ENCODE data around the gene AUTS2.

AUTS2 gene

DNA sequence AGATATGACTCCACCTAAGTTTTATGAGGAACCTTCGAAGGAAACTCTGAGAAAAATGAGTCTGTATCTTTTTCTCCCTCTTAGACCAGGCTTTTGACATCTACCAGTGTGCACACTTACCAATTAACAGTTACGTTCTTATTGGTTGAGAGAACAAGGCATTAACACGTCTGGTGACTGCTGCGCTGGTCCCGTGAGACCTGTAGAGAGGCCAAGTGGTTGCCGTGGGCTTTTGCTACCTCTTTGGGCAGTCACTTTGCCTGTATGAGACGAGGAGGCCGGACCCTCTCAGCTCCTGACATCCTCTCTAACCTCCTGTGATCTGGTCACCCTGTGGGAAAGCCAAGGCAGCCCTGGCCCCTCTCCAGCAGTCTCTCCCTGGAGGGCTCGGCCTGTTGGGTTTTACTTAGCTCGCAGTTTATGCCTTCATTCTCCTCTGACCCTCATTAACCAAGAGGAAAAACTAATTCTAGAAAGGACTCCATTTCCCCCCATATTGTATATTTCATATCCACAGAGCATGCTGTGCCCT lies 1019.8 kb downstream of the AUTS2 start:
- DNase-seq = no peak

DNA sequence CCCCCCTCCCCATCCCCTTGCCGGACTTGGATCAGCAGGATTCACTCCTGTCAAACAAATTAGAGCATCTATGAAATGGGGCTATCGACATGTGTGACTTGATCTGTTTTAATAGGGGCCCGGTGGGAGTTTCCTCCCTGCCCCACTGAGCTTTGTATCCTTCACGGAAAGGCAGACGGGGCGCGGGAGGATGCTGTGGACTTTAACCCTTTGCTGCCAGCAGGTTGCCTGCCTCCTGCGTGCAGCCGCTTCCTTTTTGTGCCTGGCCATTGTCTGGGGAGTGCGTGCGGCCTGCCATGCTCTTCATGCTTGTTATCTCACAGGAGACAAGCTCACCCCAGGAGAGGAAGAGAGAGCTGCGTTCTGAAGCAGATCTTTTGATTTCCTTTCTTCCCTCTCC lies 1020.9 kb downstream of the AUTS2 start:
- no peak for DNase-seq

DNA sequence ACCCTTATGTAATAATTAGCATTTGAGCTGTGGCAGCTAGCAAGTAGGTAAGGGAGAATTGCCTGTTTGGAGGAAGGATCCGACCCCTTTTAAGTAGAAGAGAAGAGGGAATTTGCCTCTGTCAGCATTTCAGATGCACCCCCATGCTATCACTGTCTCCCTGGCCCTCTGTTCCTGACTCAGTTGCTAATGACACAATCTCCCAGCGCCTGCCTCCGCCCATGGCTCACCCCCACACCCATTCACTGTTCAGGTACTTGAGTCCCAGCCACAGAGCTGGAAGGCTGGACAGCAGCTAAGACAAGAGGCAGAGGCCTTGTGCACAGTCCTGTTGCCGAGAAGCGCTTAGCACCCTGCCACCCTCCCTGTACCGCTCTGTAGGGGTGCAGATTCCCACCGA lies 1021.4 kb downstream of the AUTS2 start:
- DNase-seq = no peak

DNA sequence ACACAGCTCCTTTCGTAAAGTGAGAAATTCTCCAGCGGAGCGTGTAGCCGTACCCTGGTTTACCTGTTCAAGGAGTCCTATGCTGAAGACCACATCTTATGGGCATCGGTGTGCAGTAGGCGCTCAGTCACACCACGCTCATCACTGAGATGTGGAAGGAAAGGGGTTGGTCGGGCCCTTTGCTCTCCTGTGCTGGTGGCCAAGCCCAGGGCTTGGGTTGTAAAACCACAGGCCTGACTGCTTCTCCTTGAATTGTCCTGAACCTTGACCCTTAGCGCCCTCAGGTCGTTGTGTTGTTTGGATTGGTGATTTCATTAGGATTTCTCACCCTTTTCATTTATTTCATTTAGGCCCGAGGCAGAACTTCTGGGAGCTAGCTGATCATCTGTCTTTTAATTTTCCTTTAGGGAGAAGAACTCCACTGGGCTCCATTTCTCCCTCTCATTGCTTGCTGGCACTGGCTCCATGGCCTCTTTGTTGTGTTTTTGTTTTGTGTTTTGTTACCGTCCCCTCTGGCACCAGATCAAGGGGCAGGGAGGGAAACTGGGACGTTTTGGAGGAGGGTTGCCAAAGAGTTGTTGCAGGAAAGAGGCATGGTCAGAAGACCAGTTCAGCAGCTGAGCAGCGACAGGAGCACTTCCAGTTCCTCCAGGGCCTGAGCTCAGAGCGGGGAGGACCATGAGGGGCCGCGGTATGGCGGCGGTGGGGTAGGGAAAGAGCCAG lies 1022.2 kb downstream of the AUTS2 start:
- DNase-seq = no peak

DNA sequence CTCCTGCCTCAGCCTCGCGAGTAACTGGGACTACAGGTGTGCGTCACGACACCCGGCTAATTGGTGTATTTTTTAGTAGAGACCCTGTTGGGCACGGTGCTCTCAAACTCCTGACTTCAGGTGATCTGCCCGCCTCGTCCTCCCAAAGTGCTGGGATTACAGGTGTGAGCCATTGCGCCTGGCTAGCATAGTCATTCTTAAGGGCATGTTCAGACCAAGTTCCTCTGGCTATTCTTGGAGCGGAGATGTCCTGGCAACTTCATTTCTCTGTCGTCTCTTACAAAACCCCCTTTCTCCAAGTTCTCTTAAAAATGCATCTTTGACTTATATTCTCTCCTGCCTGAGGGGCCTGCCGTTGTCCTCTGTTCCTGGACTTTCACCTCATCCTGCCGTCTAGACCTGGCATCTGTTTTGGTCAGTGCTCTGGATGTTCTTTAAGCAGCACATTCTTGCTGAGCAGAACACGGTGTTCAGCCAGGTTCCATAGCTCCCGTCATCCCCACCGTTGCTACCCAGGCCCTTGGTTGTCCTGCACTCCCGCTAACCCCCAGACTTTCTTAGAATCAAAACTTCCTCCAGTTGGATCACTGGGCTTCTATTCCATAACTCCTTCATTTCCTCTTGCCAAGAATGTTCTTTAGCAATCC lies 1023.8 kb downstream of the AUTS2 start:
- no peak for DNase-seq

DNA sequence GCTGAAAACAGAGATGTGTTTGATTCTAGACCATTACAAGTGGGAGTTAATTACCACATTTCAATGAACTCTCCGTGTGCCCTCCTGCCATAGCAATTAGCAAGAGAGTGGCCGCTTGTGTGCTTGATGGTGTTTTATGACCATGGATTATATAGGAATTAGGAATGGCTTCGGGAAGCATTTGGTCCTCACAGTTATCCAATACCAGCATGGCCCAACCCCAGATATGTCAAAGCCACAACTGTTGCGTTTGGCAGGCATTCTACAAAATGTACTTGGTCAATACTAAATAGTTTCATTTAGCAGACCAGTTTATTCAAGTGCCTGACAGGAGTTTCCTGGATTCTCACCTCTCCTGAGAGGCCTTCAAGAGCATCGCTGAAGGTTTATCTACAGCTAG lies 1024.7 kb downstream of the AUTS2 start:
- no peak for DNase-seq

DNA sequence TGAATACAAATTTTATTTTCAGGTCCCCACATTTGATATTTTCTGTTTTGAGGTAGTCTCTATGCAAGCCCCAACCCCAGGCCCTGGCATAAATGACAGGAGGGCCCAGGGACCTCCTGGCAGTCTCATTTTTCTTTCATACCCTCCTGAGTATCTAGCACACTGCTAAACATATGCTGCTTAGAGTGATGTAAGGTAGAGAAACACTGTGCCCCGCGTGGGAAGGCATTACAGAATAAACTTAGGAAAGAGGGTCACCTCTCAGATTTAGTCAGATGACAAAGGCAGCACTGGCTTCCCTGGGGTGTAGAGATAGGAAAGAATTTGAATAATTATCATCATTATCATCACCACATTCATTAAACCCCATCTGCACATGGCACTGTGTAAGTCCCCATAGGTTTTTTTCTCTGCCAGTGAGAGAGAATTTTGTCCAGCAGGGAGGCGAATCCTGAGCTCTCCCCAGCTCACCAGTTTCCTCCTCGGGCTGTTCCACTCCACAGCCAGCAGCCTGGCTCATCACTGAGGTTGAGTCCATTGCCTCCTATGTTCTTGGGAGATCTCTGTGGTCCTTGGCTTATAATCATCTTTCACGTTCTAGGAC lies 1026.3 kb downstream of the AUTS2 start:
- no peak for DNase-seq

DNA sequence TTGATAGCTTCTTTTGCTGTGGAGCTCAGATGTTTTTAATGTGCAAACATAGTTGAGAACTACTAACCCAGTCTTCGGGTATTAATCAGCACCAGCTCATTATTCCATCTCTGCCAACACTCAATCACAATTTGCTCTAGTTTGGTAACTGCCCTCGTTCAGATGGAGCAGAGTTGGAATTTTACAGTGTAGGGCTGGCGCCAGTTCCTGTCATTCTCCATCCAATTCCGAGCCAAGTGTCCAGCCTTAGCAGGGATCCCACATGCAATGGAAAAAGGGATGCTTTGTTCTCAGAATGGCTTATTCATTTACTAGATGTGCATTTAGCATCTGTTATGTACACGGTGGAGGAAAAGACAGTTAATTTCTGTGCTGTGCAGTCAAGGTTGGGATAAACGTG lies 1029.2 kb downstream of the AUTS2 start:
- no peak for DNase-seq

DNA sequence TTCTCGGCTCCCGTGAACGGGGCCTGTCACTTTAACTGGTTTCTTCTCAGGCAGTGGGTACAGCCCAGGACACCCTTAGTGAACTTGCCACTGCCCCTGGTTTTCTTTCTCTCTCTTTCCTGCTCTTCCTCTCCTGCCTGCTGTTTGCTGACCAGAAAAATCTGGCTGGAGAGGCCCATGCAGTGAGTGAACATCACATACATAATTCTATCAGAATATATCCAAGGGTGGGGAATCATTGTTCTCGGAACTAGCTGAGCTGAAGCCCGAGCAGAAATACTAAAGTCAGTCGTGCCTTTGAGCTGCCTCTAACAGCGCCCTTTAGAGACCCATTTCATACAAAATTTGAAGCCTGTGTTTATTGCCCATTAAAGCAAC lies 1032.2 kb downstream of the AUTS2 start:
- no peak for DNase-seq

DNA sequence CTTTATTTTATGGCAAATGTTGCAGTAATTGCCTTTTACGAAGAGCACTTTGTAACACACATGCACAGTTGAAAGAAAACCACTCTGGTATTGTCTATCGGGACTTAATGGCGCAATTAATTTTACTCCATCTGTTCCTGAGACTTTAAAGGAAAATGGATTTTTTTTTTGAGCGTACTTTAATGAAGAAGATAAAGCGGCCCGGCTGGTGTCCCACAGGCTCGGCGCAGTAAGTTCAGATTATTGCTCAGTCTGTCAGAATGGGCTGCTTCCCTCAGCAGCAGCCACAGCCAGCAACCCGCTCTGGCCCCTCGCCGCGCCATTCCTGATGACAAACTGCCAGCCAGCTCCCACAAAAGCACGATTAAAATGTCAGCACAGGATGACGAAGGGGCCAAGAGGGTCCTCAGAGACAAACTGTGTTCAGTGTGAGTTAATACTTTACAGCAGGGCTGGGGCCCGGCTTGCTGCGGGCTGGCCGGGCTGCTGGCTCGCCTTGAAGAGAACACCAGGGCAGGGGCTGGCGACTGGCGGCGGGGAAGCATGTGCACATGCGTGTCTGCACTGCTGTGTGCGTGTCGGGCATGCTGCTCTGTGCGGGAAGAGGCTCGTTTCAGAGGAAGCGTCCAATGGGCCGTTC lies 1032.7 kb downstream of the AUTS2 start:
- no peak for DNase-seq

DNA sequence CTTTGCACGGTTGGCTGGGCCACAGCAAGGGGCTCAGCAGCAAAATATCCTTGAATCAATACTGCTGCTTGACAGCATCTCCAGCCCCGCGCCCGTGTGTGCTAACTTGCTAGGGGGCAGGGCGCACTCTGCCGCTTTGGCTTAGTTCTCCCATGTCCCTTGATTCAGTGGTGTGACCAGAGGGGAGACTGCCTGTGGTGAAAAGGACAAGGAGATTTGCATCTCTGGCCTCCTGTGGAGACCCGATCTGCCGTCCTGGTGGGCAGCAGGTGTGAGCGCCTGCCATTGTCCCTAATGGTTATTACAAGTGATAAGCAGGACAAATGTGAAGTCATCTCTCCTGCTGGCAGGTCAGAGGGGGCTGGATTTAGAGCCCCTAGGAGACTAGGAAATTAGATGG lies 1033.4 kb downstream of the AUTS2 start:
- DNase-seq = no peak

DNA sequence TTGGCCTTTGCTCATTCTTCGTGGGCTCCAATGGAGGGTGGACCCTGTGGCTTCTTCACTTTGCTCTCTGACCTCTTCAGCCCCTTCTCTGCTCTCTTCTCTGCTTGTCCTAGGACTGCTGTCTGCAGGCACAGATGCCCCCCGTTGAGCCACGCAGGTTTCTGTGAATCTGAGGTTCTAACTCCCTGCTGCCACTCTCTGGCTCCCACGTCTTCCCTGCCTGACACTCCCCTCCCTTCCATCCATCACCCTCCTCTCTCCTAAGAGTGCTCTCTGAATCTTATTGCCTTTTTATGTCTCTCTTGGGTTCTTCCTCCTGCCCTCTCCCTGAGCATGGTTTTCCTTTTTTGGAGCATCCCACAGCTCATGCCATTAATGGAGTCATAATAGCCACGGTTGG lies 1034.1 kb downstream of the AUTS2 start:
- no peak for DNase-seq

DNA sequence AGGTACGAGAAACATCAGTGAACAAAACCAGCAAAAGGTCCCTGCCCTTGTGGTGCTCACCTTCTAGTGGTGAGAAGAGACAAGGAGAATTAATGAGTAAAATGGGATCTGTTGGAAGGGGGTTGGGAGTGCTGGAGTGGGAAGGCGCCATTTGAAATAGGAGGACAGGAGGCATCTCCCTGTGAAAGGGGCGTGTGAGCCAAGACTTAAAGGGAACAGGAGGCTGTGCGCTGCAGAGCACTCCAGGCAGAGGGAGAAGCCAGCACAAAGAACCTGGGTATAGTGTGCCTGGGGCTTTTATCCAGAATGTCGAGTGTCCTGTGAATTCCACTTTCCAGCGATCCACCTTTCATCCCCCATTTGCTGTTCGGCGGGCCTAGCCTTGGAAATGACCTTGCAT lies 1035.8 kb downstream of the AUTS2 start:
- no peak for DNase-seq

DNA sequence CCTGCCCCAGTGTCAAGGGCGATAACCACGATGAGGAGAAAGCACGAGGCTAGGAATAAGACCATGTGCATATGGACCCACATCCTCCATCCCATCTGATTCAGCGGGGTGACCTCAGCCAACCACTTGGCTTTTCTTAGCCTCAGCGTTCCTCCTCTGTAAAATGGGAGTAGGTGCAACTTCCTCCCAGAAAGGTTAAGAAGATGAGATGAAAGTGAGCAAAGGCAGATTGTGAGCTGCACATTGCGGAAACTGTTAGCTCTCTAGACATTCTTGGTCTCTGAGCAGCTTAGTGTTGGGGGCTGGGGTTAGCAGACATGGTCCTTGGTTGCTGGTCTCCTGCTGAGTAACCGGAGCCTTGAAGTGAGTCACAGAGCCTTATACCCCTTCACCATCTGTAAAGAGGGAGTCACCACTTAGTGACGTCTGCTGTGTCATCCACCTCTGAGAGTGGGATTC lies 1036.4 kb downstream of the AUTS2 start:
- no peak for DNase-seq

DNA sequence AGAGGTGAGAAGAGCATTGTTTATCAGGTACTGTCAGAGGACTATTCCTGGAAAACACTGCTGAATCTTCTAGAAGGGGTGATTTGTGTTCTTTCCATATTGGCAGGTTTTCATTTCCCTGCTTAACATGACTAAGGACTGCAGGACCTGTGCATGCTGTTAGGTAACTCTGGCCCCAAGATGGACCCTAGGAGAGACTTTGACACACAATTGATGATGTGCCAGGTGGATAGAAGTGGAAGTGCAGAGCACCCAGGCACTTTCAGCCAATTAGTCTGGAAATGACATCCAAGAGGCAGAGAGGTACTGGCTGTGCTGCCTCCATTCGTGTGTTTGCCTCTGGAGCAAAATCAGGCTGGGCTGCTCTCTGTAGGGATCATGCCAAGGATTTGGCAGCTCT lies 1037.4 kb downstream of the AUTS2 start:
- DNase-seq = no peak

DNA sequence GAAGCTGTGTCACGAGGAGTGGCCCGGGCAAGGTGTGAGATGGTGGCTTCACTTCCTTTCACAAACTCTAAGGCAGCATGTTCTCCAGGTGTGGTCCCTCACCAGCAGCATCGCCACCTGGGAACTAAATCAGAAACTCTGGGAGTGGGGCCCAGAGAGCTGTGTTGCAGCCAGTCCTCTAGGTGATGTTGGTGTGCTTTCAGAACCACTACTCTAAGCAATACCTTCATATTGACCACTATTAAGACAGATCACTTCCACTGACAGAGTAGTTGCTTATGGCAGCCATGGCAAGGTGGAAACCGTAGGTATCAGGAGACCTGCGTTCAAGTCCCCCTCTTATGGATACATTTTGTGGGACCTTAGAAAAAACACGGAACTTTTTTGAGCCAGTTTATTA lies 1037.9 kb downstream of the AUTS2 start:
- DNase-seq = no peak

DNA sequence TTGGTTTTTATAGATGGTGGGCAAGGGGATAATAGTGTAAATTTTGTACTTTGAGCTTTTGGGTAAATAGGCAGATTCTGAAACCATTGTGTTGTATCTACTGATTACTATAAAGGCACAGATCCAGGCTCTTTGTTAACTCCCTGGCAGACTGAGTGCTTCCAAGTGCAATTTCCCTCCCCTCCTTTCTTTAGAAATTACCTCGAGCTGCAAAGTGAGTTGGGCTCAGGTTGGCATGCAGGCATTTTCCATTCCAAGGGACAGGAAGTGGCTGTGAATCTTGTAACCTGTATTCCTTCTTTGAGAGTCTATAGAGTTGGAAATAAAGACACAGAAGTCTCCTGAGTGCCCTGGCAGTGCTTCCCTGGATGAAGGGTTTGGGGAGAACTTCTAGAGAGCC lies 1039.5 kb downstream of the AUTS2 start:
- DNase-seq = no peak

DNA sequence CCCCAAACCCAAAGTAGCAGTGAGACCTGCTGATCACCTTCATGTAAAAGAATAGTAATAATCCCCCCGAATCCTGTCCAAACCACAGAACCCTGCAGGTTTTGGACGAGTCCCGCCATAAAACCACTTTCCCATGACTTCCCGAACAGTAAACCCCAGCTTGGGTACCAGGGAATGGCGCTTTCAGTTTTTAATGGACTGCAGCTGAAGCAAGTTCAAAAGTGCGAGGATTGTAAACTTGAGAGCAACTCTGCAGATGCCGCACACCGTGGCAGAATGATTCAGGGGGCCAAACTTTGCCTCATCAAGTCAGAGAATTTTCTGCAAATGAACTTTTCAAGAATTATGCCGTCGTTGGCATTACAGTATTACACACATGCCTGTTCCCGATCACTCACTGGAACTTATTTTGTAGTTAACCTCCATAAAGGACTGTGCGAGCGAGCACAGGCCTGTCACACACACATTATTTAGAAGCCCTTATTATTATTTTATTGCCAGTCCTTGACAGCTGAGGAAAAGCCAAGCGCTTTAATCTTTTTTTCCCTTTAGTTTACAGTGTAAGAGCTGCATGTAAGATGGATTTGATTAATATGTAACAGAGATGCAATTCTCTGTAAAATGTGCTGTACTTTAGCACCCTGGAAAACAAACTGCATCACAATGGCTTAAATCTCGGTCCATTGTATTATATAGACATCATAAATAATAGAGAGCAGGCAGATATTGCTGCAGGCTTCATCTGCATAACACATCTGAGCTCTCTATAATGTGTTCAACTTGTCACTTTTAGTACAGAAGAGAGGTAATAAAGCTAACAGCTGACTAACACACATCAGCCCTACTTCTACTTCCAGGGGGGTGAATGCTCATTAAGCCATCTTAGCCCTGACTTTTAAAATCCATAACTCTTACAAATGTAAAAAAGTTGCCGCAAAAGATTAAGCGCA lies 1040.2 kb downstream of the AUTS2 start:
- no peak for DNase-seq

DNA sequence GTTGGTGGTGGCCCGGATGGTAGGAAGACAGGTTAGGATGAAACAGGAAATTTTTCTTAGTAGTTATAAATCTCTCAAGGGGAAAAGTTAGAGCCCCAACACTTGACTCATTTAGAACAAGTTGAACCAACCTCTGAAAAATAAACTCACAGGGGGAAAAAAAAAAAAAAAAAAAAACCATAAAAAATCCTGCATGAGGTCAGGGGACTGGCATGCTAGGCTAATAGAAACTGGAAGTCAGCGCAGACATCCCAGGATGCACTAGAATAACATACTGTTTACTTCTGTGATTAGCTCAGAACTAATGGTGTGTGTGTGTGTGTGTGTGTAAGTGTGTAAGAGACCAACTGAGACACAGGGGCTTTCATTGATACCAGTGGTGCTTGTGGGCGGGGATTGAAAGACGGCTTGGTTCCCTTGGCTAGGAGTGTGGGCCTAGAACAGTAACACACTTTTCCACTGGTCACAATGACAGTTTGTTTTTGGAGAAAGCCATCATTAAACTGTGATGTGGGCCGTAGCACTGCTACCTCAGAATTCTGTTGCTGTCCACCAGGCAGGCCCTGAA lies 1042.1 kb downstream of the AUTS2 start:
- no peak for DNase-seq

DNA sequence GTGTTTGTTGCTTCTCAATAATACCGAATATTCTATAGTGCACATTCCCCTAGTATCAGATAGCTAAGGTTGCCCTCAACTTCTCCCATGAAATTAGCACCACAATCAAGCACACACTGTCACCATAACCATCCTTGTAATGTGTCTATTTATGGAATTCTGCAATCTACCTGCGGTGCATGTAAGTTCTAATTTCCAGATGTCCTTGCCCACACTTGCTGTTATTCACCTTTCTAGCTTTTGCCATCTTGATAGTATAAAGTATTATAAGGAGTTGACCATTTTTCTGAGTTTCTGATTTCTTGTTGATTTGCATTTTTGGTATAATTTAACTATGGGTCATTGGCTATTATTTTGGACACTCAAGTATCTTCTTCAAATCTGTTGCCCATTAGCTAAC lies 1043.6 kb downstream of the AUTS2 start:
- no peak for DNase-seq

DNA sequence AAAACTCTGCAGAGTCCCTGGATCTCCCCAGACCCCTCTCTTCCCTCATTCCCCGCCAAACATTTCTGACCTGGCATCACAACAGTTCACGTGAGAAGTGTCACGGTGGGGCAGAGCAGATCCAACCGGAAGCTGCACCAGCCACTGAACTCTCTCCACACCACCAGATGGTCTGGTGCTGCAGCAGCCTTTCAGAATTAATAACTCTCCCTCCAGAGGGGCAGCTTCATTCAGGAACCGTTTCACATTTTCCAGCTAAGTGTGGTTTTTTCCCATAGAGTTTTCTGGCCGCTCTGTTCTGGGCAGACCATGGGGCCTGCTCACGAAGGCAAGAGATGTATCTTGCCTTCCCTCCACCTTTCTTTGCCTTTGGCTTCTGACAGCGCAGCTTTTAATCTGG lies 1047.0 kb downstream of the AUTS2 start:
- DNase-seq = no peak

DNA sequence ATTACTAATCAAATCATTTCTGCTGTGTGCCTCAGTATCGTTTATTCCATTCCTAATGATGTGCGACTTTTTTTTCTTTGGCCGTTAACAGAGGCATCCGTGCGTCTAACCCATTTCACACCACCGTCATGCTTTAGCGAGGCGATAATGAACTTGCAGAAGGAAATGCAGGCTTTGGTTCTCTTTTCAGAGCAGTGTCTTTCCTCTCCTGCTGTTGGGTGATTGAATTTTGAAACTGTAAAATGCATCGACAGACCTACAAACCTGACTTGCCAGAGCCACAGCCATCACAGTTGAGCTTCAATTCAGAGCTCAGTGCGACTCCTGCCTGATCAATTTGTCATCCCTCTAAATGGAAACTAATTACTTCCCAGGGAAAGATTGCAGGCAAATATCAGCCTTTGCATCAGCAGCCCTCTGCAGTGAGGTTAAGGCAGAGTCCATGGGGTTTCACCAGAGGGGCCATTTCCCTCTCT lies 1047.6 kb downstream of the AUTS2 start:
- DNase-seq = no peak

Measured in T-helper 2 cell (primary cell).